Fibroblast of skin of abdomen (primary cell): ENCODE data around the gene FIBCD1.
"Not testable (repeated sequence)": the region's sequence is repeated elsewhere in the genome, so short reads cannot be mapped to it uniquely, and the experiment has no call there.

Experiments used
- DNase-seq: peaks from one replicate; pipeline ENCODE4 v3.0.0-alpha.2; 2013

The FIBCD1 gene

GRCh38 chr9:130972957-130973685, 34.1 kb upstream of the FIBCD1 start:
- DNase-seq = no peak

GRCh38 chr9:130972277-130972956, 33.4 kb upstream of the FIBCD1 start:
- no peak for DNase-seq

- DNase-seq = no peak
Measured at GRCh38 chr9:130971294-130971849, 32.3 kb upstream of the FIBCD1 start.

- no peak for DNase-seq
Measured at GRCh38 chr9:130970855-130971254, 31.8 kb upstream of the FIBCD1 start.

- no peak for DNase-seq
Measured at GRCh38 chr9:130970052-130970451, 31.0 kb upstream of the FIBCD1 start.

- no peak for DNase-seq
Measured at GRCh38 chr9:130965680-130966079, 26.6 kb upstream of the FIBCD1 start.

- no peak for DNase-seq
Measured at GRCh38 chr9:130963916-130964315, 24.9 kb upstream of the FIBCD1 start.

GRCh38 chr9:130963337-130963908, 24.4 kb upstream of the FIBCD1 start:
- no peak for DNase-seq

- peak; percentile 97 for DNase-seq
Measured at GRCh38 chr9:130962418-130963316, 23.6 kb upstream of the FIBCD1 start.

- no peak for DNase-seq
Measured at GRCh38 chr9:130961511-130962300, 22.7 kb upstream of the FIBCD1 start.

- no peak for DNase-seq
Measured at GRCh38 chr9:130960522-130961378, 21.7 kb upstream of the FIBCD1 start.

GRCh38 chr9:130959809-130960334, 20.8 kb upstream of the FIBCD1 start:
- no peak for DNase-seq

GRCh38 chr9:130958564-130958963, 19.5 kb upstream of the FIBCD1 start:
- not testable (repeated sequence) for DNase-seq

GRCh38 chr9:130957451-130958203, 18.6 kb upstream of the FIBCD1 start:
- no peak for DNase-seq

- no peak for DNase-seq
Measured at GRCh38 chr9:130956636-130957450, 17.8 kb upstream of the FIBCD1 start.

GRCh38 chr9:130955947-130956621, 17.0 kb upstream of the FIBCD1 start:
- no peak for DNase-seq

- DNase-seq = not testable (repeated sequence)
Measured at GRCh38 chr9:130954925-130955324, 15.9 kb upstream of the FIBCD1 start.

- DNase-seq = no peak
Measured at GRCh38 chr9:130954317-130954716, 15.3 kb upstream of the FIBCD1 start.
